Naive thymus-derived CD4-positive, alpha-beta T cell (primary cell): ENCODE measurements around the gene TSPAN4. TPM values are rescaled to one million over a fixed set of nuclear protein-coding genes. Genes with fewer than 3 reads are reported as not detected.

Experiments used
- ATAC-seq: fragments of 150-1000 bp; cut with Tn5 transposase; 2 replicates; pipeline ENCODE4 v1.10.0; 2021; ENCODE audit warnings: mild to moderate bottlenecking, moderate library complexity
- CTCF ChIA-PET: fragments of 350-600 bp; sonication (Branson Sonifier 250); formaldehyde crosslinking; loops from one replicate; lab custom pipeline; 2021; ENCODE audit warnings: antibody characterized with exemption; lab: Charles Lee
- POLR2A ChIA-PET: fragments of 350-600 bp; sonication (Branson Sonifier 250); formaldehyde crosslinking; loops from one replicate; lab custom pipeline; 2021; ENCODE audit warnings: antibody characterized with exemption, inconsistent platforms; lab: Charles Lee
- DNase-seq, 9 donors: peaks; one replicate each; pipeline versions ENCODE4 v3.0.0 to v3.0.0-alpha.2; 2020 to 2022; ENCODE audit warnings: mixed read lengths in 1 of 9
- H3K27ac ChIP-seq: one replicate; pipeline ENCODE4 v1.7.0; 2013; ENCODE audit warnings: mild to moderate bottlenecking, low read depth, low read length, moderate library complexity
- H3K27me3 ChIP-seq, 2 donors: one replicate each; pipeline ENCODE4 v1.7.0; 2013; ENCODE audit warnings: low read length in 2 of 2, mild to moderate bottlenecking in 2 of 2, moderate library complexity in 2 of 2; ENCODE audit not compliant: control insufficient read depth in 2 of 2, insufficient read depth in 2 of 2
- H3K36me3 ChIP-seq, 3 experiments: 1 replicate in 2 of 3; 2 replicates in 1 of 3; pipeline ENCODE4 v1.7.0; 2013; ENCODE audit warnings: low read length in 3 of 3, mild to moderate bottlenecking in 3 of 3, moderate library complexity in 1 of 3; ENCODE audit not compliant: insufficient read depth in 3 of 3, control insufficient read depth in 2 of 3
- H3K4me1 ChIP-seq, 2 donors: one replicate each; pipeline ENCODE4 v1.7.0; 2013; ENCODE audit warnings: low read length in 2 of 2, mild to moderate bottlenecking in 2 of 2, moderate library complexity in 1 of 2; ENCODE audit not compliant: control insufficient read depth in 2 of 2, insufficient read depth in 2 of 2
- H3K4me3 ChIP-seq: 2 replicates; pipeline ENCODE4 v1.7.0; 2013; ENCODE audit warnings: mild to moderate bottlenecking, low read length
- H3K9me3 ChIP-seq, 3 experiments: 1 replicate in 2 of 3; 2 replicates in 1 of 3; pipeline ENCODE4 v1.7.0; 2013; ENCODE audit warnings: low read length in 3 of 3; ENCODE audit not compliant: control insufficient read depth in 2 of 3
- H3K27ac Mint-ChIP-seq, 9 donors: one replicate each; pipeline ENCODE4 v1.8.0; 2020 to 2022; ENCODE audit warnings: mixed read lengths in 9 of 9, mild to moderate bottlenecking in 8 of 9, moderate library complexity in 5 of 9, inconsistent platforms in 2 of 9
- H3K27me3 Mint-ChIP-seq, 5 donors: one replicate each; pipeline ENCODE4 v1.8.0; 2021 to 2022; ENCODE audit warnings: mixed read lengths in 5 of 5, mild to moderate bottlenecking in 1 of 5
- H3K36me3 Mint-ChIP-seq, 5 donors: one replicate each; pipeline ENCODE4 v1.8.0; 2020 to 2022; ENCODE audit warnings: mixed read lengths in 5 of 5, mild to moderate bottlenecking in 3 of 5, inconsistent platforms in 1 of 5
- H3K4me1 Mint-ChIP-seq, 7 donors: one replicate each; pipeline ENCODE4 v1.8.0; 2020 to 2022; ENCODE audit warnings: mixed read lengths in 7 of 7, mild to moderate bottlenecking in 3 of 7, inconsistent platforms in 1 of 7
- H3K4me3 Mint-ChIP-seq, 10 donors: one replicate each; pipeline ENCODE4 v1.8.0; 2020 to 2022; ENCODE audit warnings: mild to moderate bottlenecking in 10 of 10, mixed read lengths in 10 of 10, moderate library complexity in 6 of 10, inconsistent platforms in 2 of 10
- H3K9me3 Mint-ChIP-seq, 11 donors: one replicate each; pipeline ENCODE4 v1.8.0; 2020 to 2022; ENCODE audit warnings: mixed read lengths in 11 of 11, mild to moderate bottlenecking in 4 of 11, inconsistent platforms in 1 of 11, moderate library complexity in 1 of 11
- intact Hi-C, 2 donors: fragments of 100-400 bp; cut with micrococcal nuclease; formaldehyde crosslinking; loops; one replicate each; pipeline ENCODE4 v1.15.1; 2023
- polyA plus RNA-seq, 2 donors: library from polyadenylated mRNA; unstranded; fragments of 300-500 nt; fragmentation: Illumina TruSeq; gene quantifications; one replicate each; pipeline ENCODE4 v1.2.3, GENCODE V29; 2021
- total RNA-seq, 6 experiments: library from RNA in 5 of 6; stranded (reverse) in 5 of 6; gene quantifications; 1 replicate in 5 of 6; 2 replicates in 1 of 6; pipeline ENCODE4 v1.2.3 and lab custom pipeline; 2021 to 2026

The TSPAN4 gene
- total and polyA plus RNA-seq, 7 experiments from 2014 or later, result 4.1 to 12.6 (median 5.7) TPM

DNA sequence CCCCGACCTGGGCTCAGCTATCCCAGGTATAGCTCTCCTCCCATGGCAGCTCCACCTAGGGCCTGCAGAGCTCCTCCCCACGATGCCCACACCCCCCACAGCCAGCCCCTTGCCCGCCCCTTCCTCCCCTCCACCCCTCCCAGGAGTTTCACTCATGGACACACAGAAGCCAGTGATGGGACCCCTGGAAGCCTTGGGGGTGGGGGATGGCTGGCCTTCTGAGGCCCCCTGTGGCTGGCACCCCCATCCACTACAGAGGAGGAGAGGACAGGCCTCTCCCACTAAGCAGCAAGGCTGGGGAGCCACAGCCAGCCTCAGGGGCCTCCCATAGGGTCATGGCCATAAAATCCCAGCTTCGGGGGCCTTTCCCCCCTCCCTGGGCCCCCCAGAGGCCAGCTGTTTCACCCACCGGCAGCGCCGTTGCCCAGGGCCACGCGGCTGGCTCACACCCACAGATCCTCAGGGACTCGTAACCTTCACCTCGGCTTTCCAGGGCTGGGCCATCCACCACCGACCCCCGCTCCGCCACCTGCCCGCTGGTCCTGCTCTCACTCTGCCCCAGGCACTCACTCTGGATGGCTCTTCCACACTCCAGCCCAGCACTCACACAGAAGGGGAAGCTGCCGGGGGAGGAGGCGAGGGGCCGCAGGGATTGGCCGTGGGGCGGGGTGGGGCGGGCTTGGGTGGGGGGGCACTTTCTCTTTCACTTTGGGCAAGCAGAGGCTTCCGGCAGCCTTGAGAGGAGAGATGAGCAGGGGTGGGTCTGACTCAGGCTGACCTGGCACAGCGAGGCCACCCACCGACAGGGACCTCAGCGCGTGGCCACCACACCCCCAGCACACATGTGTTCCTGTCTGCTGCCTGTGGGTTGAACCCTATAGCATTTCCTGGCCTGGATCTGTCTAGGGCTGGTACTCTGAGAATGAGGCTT, 46.8 kb upstream of the TSPAN4 start:
- Mint-ChIP-seq H3K4me3 (peak overlapping the region; percentile 84 to 99 (median 90)), H3K27ac (peak overlapping the region; percentile 75 to 94 (median 92)), H3K4me1 (peaks cover 0 to 15% (median 11%) of the 10 kb centered on the region in 7 donors), H3K27me3 (no peaks in the 10 kb centered on the region), H3K36me3 (peaks cover 0 to 8% (median 0%) of the 10 kb centered on the region in 5 donors), H3K9me3 (no peaks in the 10 kb centered on the region)
- ATAC-seq (peak; percentile 65), DNase-seq (peak; percentile 51 to 79 (median 71))
- Histone ChIP-seq H3K4me1 (peaks cover 14 to 16% of the 10 kb centered on the region in 2 donors), H3K9me3 (no peaks in the 10 kb centered on the region), H3K4me3 (peak overlapping the region; percentile 87), H3K36me3 (peaks cover 0 to 52% (median under 1%) of the 10 kb centered on the region in 3 experiments), H3K27ac (peak overlapping the region; percentile 93), H3K27me3 (no peaks in the 10 kb centered on the region)
- POLR2A ChIA-PET, result interaction anchor here (0.7 to 3.0 kb wide), 12 partner anchors 9 to 589 kb away, joined by 3 to 23 read pairs (median 6); partner anchors contain the start of genes BET1L, GATD1, PIDD1 and PNPLA2
- CTCF ChIA-PET, result interaction anchor here (0.6 kb wide), 2 partner anchors 37 to 196 kb away, joined by 3 to 4 read pairs; no protein-coding TSS in a partner anchor
- intact Hi-C loops, result loop anchor here (1.0 to 10.0 kb wide), 10 partner anchors 9 to 559 kb away; partner anchors contain the start of genes GATD1 (in 2 of the 2), LMNTD2 (in 2 of the 2), RASSF7 (in 2 of the 2) and AP2A2 (in 1 of the 2)

DNA sequence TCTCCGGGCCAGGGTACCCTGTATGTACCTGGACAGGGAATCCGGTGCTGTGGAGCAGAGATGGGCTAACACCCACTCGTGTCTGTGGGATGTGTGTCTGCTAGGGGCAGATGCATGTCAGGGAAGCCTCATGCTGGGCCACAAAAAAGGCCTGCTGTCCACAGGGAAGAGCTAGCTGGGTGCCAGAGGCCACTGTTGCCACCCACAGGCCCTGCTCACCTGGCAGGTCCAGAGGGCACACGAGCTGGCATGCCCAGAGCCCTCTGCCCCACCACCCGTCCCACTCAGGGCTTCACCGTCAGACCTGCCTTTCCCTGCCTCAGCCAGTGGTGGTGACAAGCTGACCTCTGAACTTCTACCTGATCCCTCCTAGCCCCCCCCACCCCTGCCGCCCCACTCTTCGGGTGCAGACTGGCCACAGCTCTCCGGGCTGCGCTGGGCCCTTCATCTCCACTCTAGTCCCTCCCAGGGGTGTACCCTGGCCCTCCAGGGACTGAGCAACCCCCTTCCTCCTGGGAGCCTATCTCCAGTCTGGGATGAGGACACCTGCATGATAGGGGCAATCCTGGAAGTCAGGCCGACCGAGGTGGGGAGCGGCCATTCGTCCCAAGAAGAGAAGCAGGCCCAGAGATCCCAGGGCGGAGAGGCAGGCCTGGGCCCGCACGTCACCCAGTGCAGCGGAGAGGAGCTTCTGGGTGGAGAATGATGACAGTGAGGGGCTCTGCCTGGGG, 45.9 kb upstream of the TSPAN4 start:
- H3K4me3 ChIP-seq, result peak overlapping the region; percentile 87
- intact Hi-C loops, result loop anchor here (1.0 to 10.0 kb wide), 12 partner anchors 9 to 559 kb away; partner anchors contain the start of genes GATD1 (in 2 of the 2), LMNTD2 (in 2 of the 2), PIDD1 (in 2 of the 2) and RASSF7 (in 2 of the 2)
- no peaks in the 10 kb centered on the region for H3K27me3 ChIP-seq
- H3K36me3 ChIP-seq, result peaks cover 0 to 52% (median 5%) of the 10 kb centered on the region in 3 experiments
- H3K27ac Mint-ChIP-seq, result peak overlapping the region; percentile 75 to 94 (median 92)
- DNase-seq (peak in 1 of 9 donors; percentile 40), ATAC-seq (no peak)
- H3K36me3 Mint-ChIP-seq, result peaks cover 0 to 6% (median 0%) of the 10 kb centered on the region in 5 donors
- H3K4me1 ChIP-seq, result peaks cover 14 to 16% of the 10 kb centered on the region in 2 donors
- no peaks in the 10 kb centered on the region for H3K27me3 Mint-ChIP-seq
- H3K9me3 ChIP-seq, result no peaks in the 10 kb centered on the region
- peak overlapping the region; percentile 93 for H3K27ac ChIP-seq
- ChIA-PET POLR2A (interaction anchor here (0.7 to 3.0 kb wide), 13 partner anchors 8 to 590 kb away, joined by 3 to 23 read pairs (median 5); partner anchors contain the start of genes BET1L, GATD1, PHRF1 and PIDD1), CTCF (interaction anchor here (1.0 kb wide), 1 partner anchor 21 kb away, joined by 3 read pairs; no protein-coding TSS in a partner anchor)
- H3K4me1 Mint-ChIP-seq, result peaks cover 0 to 15% (median 12%) of the 10 kb centered on the region in 7 donors
- H3K4me3 Mint-ChIP-seq, result peak overlapping the region; percentile 84 to 99 (median 90)
- no peaks in the 10 kb centered on the region for H3K9me3 Mint-ChIP-seq

DNA sequence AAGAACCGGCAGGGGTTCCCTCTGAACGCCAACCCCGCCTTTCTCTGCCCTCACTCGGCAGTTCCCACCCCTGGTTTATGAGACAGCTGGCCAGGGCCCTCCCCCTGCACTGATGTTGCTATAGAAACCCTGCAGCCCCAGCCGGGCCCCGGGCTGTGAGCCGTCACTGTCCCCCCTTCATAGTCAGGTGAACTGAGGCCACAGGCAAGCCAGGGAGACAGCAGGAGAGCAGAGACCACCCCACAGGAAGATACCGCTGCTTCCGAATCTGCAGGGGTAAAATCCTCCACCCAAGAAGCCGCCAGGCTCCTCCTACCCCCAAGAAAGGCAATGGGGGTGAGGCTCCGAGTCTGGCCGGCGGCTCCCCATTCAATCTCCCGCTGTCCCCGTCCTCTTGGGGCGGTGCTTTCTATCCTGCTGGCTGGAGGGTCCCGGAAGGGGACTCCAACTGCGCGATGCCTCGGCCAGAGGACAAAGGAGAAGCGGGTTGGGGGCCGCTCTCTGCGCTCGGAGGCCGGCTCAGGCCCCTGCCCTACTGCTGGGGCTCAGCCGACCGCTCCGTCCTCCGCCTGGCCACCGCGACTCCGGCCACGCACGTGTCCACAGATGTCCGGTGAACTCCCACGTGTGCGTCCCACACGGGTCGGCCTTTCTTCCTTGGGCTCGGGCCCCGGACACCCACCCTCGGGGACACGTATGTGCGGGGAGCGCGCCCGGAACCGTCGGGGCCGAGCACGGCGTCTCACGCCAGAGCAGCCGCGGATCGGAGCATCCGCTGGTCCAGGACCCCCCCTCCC, 45.2 kb upstream of the TSPAN4 start:
- H3K27me3 ChIP-seq, result no peaks in the 10 kb centered on the region
- Mint-ChIP-seq H3K4me3 (peak overlapping the region; percentile 84 to 99 (median 90)), H3K27me3 (no peaks in the 10 kb centered on the region), H3K27ac (peak overlapping the region; percentile 61 to 94 (median 92)), H3K36me3 (peaks cover 0 to 6% (median 0%) of the 10 kb centered on the region in 5 donors), H3K4me1 (peaks cover 0 to 15% (median 12%) of the 10 kb centered on the region in 7 donors), H3K9me3 (no peaks in the 10 kb centered on the region)
- H3K36me3 ChIP-seq, result peaks cover 0 to 52% (median 5%) of the 10 kb centered on the region in 3 experiments
- ATAC-seq (peak; percentile 64), DNase-seq (peak; percentile 54 to 88 (median 63))
- peak overlapping the region; percentile 87 for H3K4me3 ChIP-seq
- ChIA-PET CTCF (interaction anchor here (1.0 kb wide), 1 partner anchor 22 kb away, joined by 3 read pairs; no protein-coding TSS in a partner anchor), POLR2A (interaction anchor here (0.7 to 3.0 kb wide), 11 partner anchors 9 to 590 kb away, joined by 3 to 23 read pairs (median 4); partner anchors contain the start of genes BET1L, GATD1, PHRF1 and PNPLA2)
- intact Hi-C loops, result loop anchor here (1.0 to 10.0 kb wide), 13 partner anchors 8 to 590 kb away; partner anchors contain the start of genes LMNTD2 (in 2 of the 2), RASSF7 (in 2 of the 2), RPLP2 (in 2 of the 2) and TALDO1 (in 2 of the 2)
- H3K4me1 ChIP-seq, result peaks cover 14 to 16% of the 10 kb centered on the region in 2 donors
- H3K27ac ChIP-seq, result peak overlapping the region; percentile 93
- no peaks in the 10 kb centered on the region for H3K9me3 ChIP-seq

DNA sequence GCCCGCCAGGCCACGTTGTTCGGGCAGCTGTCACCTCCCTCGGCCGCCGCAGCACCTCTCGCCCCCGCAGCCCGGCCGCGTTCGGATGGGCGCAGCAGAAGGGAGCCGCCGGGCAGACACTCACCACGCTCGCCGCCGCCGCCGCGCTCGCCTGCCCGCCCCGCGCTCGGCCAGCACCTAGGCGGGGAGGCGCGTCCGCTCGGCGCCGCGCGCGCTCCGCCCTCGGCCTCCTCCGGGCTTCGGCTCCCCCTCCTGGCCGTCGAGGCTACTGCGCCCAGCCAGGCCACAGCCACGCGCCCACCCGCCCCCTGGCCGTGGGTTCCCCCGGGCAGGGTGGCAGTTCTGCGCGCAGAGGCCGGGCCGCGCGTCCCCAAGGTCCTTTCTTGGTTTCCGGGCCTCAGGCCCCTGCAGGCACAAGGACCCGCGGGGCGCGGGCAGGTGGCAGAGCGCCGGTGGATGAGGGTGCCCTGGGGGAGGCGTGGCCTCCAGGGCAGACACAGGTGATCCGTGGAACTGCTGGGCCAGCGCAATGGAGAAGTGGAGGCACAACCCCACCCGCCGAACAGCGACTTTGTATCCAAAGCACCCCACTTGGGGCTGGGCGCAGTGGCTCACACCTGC, 44.4 kb upstream of the TSPAN4 start, which contains the start of gene SLC25A22:
Gene SLC25A22, minus strand, starts transcription at position 189 of the 621 bp plus-strand sequence. CDS start 3,275 bp downstream, outside the sequence.
- ChIA-PET CTCF (interaction anchor here (0.7 kb wide), 1 partner anchor 109 kb away, joined by 5 read pairs; no protein-coding TSS in a partner anchor), POLR2A (interaction anchor here (0.9 to 8.5 kb wide), 7 partner anchors 8 to 222 kb away, joined by 3 to 66 read pairs (median 5); partner anchors contain the start of genes GATD1, PHRF1, PNPLA2 and RPLP2)
- peak within 1 kb of the TSS; percentile 84 to 99 (median 90) for H3K4me3 Mint-ChIP-seq
- DNase-seq (peak; percentile 66 to 93 (median 83)), ATAC-seq (peak; percentile 82)
- Histone ChIP-seq H3K4me3 (peak within 1 kb of the TSS; percentile 87), H3K27me3 (no peaks in the 10 kb centered on the region), H3K27ac (peak within 1 kb of the TSS; percentile 93), H3K4me1 (peaks cover 14 to 16% of the 10 kb centered on the region in 2 donors), H3K36me3 (peaks cover 0 to 51% (median 5%) of the 10 kb centered on the region in 3 experiments), H3K9me3 (no peaks in the 10 kb centered on the region)
- intact Hi-C loops, result loop anchor here (1.0 to 10.0 kb wide), 8 partner anchors 21 to 591 kb away; partner anchors contain the start of genes AP2A2 (in 1 of the 2), BET1L (in 1 of the 2), LMNTD2 (in 1 of the 2) and PSMD13 (in 1 of the 2)
- H3K9me3 Mint-ChIP-seq, result no peaks in the 10 kb centered on the region
- peaks cover 0 to 15% (median 12%) of the 10 kb centered on the region in 7 donors for H3K4me1 Mint-ChIP-seq
- H3K27me3 Mint-ChIP-seq, result no peaks in the 10 kb centered on the region
- peaks cover 0 to 6% (median 0%) of the 10 kb centered on the region in 5 donors for H3K36me3 Mint-ChIP-seq
- peak within 1 kb of the TSS; percentile 61 to 94 (median 92) for H3K27ac Mint-ChIP-seq
